Body of pancreas (tissue), 4 donors: ENCODE data around the gene PCSK2.

Experiments
- POLR2A ChIP-seq, 3 donors: fragments of 450-650 bp; IDR thresholded peaks; one replicate each; pipeline ENCODE4 v1.6.1; 2016; ENCODE audit warnings: antibody characterized with exemption in 3 of 3, mild to moderate bottlenecking in 2 of 3
- TF ChIP-seq, protein P1 (sequence below), 7 experiments: fragments of 450-650 bp in 4 of 7; fragments of 200-600 bp in 3 of 7; sonication (generic) in 3 of 7; IDR thresholded peaks; one replicate each; pipeline ENCODE4 v1.5.1; 2016 to 2019; ENCODE audit warnings: antibody characterized with exemption in 7 of 7

DNA sequence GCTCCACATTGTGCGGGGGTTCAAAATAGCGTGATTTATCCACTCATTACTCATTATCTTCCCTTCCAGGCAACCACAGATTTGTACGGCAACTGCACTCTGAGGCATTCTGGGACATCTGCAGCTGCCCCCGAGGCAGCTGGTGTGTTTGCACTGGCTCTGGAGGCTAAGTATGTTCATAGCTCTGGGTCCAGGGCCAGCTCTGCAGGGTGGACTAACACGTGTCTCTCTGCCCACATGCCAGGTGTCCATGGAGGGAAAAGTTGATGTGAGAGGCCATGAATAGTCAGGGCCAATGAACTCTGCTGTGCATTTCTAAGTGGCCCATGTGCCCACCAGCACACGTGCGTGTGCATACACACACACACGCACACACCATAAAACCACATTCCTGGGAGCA, 229.4 kb downstream of the PCSK2 start:
- no peak for TF ChIP-seq POLR2A (IDR thresholded peaks at IDR 0.05)
- TF ChIP-seq, protein P1, sequence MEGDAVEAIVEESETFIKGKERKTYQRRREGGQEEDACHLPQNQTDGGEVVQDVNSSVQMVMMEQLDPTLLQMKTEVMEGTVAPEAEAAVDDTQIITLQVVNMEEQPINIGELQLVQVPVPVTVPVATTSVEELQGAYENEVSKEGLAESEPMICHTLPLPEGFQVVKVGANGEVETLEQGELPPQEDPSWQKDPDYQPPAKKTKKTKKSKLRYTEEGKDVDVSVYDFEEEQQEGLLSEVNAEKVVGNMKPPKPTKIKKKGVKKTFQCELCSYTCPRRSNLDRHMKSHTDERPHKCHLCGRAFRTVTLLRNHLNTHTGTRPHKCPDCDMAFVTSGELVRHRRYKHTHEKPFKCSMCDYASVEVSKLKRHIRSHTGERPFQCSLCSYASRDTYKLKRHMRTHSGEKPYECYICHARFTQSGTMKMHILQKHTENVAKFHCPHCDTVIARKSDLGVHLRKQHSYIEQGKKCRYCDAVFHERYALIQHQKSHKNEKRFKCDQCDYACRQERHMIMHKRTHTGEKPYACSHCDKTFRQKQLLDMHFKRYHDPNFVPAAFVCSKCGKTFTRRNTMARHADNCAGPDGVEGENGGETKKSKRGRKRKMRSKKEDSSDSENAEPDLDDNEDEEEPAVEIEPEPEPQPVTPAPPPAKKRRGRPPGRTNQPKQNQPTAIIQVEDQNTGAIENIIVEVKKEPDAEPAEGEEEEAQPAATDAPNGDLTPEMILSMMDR (IDR thresholded peaks at IDR 0.05), result no peak
